HepG2 (cell line): ENCODE measurements around the gene PNP. TPM values are rescaled to one million over a fixed set of nuclear protein-coding genes. Genes with fewer than 3 reads are reported as not detected.

Experiments
- ATAC-seq: fragments of 200-7000 bp; cut with Tn5 transposase; 3 replicates; pipeline ENCODE4 v1.9.1; 2020; ENCODE audit warnings: mild to moderate bottlenecking, moderate library complexity
- BruUV-seq: library from RNA; stranded (reverse); fragments of 400-500 nt; replicated peaks from 2 replicates; lab custom pipeline; 2021; lab: Mats Ljungman, UMichigan
- CTCF ChIA-PET: fragments of 300-600 bp; formaldehyde crosslinking; extraction: SDS; loops from one replicate; lab custom pipeline; 2021; ENCODE audit warnings: low total read pairs, inconsistent platforms, low intra/inter-chr PET ratio; lab: Yijun Ruan, JAX
- POLR2A ChIA-PET: fragments of 350-600 bp; sonication (Branson Sonifier 250); formaldehyde crosslinking; loops from one replicate; lab custom pipeline; 2020; ENCODE audit warnings: antibody characterized with exemption, inconsistent platforms; lab: Yijun Ruan, JAX
- DNase-seq: peaks from one replicate; pipeline ENCODE4 v3.0.0-alpha.2; 2015; ENCODE audit warnings: low spot score
- FAIRE-seq: peaks from 3 replicates; lab custom pipeline; 2011; peaks lifted over from hg19 to GRCh38; lab: Jason Lieb, UNC
- H2AFZ ChIP-seq: one replicate; pipeline ENCODE4 v1.6.1; 2011; ENCODE audit warnings: low read length, inconsistent platforms
- H3K27ac ChIP-seq: fragments of 300-600 bp; 3 replicates; pipeline ENCODE4 v1.8.0; 2011; ENCODE audit warnings: mixed run types, mild to moderate bottlenecking, mixed read lengths, low read length, inconsistent platforms; ENCODE audit not compliant: insufficient read depth; ENCODE audit errors: extremely low read length
- H3K27me3 ChIP-seq, 2 experiments: fragments of 200-600 bp in 1 of 2; 2 replicates in 1 of 2; 3 replicates in 1 of 2; pipeline versions ENCODE4 v1.6.0 to v1.8.0; 2011; ENCODE audit warnings: low read length in 2 of 2, mild to moderate bottlenecking in 2 of 2, moderate library complexity in 2 of 2, inconsistent platforms in 1 of 2; ENCODE audit not compliant: insufficient read depth in 2 of 2, control insufficient read depth in 1 of 2
- H3K36me3 ChIP-seq, 2 experiments: fragments of 200-600 bp in 1 of 2; replicated peaks in 1 of 2; 2 replicates in 1 of 2; 3 replicates in 1 of 2; pipeline versions ENCODE4 v1.5.1 to v1.8.0; 2011; ENCODE audit warnings: low read length in 2 of 2, inconsistent platforms in 1 of 2; ENCODE audit not compliant: insufficient read depth in 2 of 2, control insufficient read depth in 1 of 2
- H3K4me1 ChIP-seq: 2 replicates; pipeline ENCODE4 v1.5.1; 2012; ENCODE audit warnings: low read length, inconsistent platforms; ENCODE audit not compliant: insufficient read depth
- H3K4me2 ChIP-seq: 2 replicates; pipeline ENCODE4 v1.6.0; 2011; ENCODE audit warnings: low read depth, low read length, inconsistent platforms
- H3K4me3 ChIP-seq, 3 experiments: fragments of 200-600 bp in 1 of 3; sonication (generic), shearing (Covaris generic) in 1 of 3; replicated peaks in 1 of 3; 2 replicates each; pipeline ENCODE4 v1.5.1; 2011 to 2016; ENCODE audit warnings: low read length in 3 of 3, inconsistent platforms in 2 of 3, low read depth in 2 of 3, mild to moderate bottlenecking in 2 of 3, control low read depth in 1 of 3, mixed read lengths in 1 of 3; ENCODE audit not compliant: insufficient read depth in 1 of 3
- H3K79me2 ChIP-seq: one replicate; pipeline ENCODE4 v1.6.1; 2011; ENCODE audit warnings: low read length, inconsistent platforms; ENCODE audit not compliant: insufficient read depth
- H3K9ac ChIP-seq: 2 replicates; pipeline ENCODE4 v1.6.0; 2011; ENCODE audit warnings: mild to moderate bottlenecking, low read depth, low read length, inconsistent platforms; ENCODE audit not compliant: insufficient read depth
- H3K9me3 ChIP-seq: 2 replicates; pipeline ENCODE4 v1.5.1; 2012; ENCODE audit warnings: mild to moderate bottlenecking, low read length
- H4K20me1 ChIP-seq: 2 replicates; pipeline ENCODE4 v1.6.0; 2011; ENCODE audit warnings: inconsistent platforms, mild to moderate bottlenecking, low read length, moderate library complexity; ENCODE audit not compliant: insufficient read depth
- BCL3 ChIP-seq: sonication (generic); formaldehyde crosslinking; IDR thresholded peaks from 2 replicates; pipeline ENCODE4 v1.5.1; 2020; ENCODE audit warnings: mild to moderate bottlenecking, missing genetic modification reagents, moderate library complexity
- FOSL1 ChIP-seq: sonication (generic); formaldehyde crosslinking; IDR thresholded peaks from 2 replicates; pipeline ENCODE4 v1.9.0; 2021; ENCODE audit warnings: missing genetic modification reagents, borderline replicate concordance
- FOXM1 ChIP-seq: sonication (generic); formaldehyde crosslinking; IDR thresholded peaks from 2 replicates; pipeline ENCODE4 v1.5.0; 2020; ENCODE audit warnings: missing genetic modification reagents
- HES4 ChIP-seq: sonication (generic); formaldehyde crosslinking; IDR thresholded peaks from 2 replicates; pipeline ENCODE4 v1.9.0; 2021; ENCODE audit warnings: mild to moderate bottlenecking, missing genetic modification reagents, borderline replicate concordance
- HNF1B ChIP-seq: sonication (generic); formaldehyde crosslinking; IDR thresholded peaks from 2 replicates; pipeline ENCODE4 v1.5.1; 2020; ENCODE audit warnings: mild to moderate bottlenecking, moderate library complexity, missing genetic modification reagents
- HOMEZ ChIP-seq: IDR thresholded peaks from 2 replicates; pipeline ENCODE4 v1.6.1; 2016; ENCODE audit warnings: low read depth
- HOXA7 ChIP-seq: sonication (generic); formaldehyde crosslinking; IDR thresholded peaks from 2 replicates; pipeline ENCODE4 v1.8.1; 2022; ENCODE audit warnings: mild to moderate bottlenecking, missing genetic modification reagents, moderate library complexity
- PPARG ChIP-seq: conservative IDR thresholded peaks from 2 replicates; pipeline ENCODE4 v1.6.1; 2016; ENCODE audit warnings: missing biosample characterization, missing genetic modification reagents
- SNAPC2 ChIP-seq: sonication (generic); formaldehyde crosslinking; IDR thresholded peaks from 2 replicates; pipeline ENCODE4 v1.8.1; 2022; ENCODE audit warnings: mild to moderate bottlenecking, missing genetic modification reagents
- SP2 ChIP-seq: sonication (generic); formaldehyde crosslinking; IDR thresholded peaks from 2 replicates; pipeline ENCODE4 v1.5.1; 2020; ENCODE audit warnings: mild to moderate bottlenecking, missing genetic modification reagents
- SRY ChIP-seq: sonication (generic); formaldehyde crosslinking; IDR thresholded peaks from 2 replicates; pipeline ENCODE4 v1.8.0; 2022; ENCODE audit warnings: mild to moderate bottlenecking, missing genetic modification reagents
- ZFYVE20 ChIP-seq: sonication (generic); formaldehyde crosslinking; IDR thresholded peaks from 2 replicates; pipeline ENCODE4 v1.8.0; 2023; ENCODE audit warnings: low read depth, mild to moderate bottlenecking, moderate library complexity, missing genetic modification reagents, borderline replicate concordance
- ZIK1 ChIP-seq: sonication (generic); formaldehyde crosslinking; IDR thresholded peaks from 2 replicates; pipeline ENCODE4 v1.5.0; 2020; ENCODE audit warnings: mild to moderate bottlenecking, low read depth, missing genetic modification reagents, borderline replicate concordance
- ZNF232 ChIP-seq: sonication (generic); formaldehyde crosslinking; IDR thresholded peaks from 2 replicates; pipeline ENCODE4 v1.4.0; 2020; ENCODE audit warnings: missing genetic modification reagents, borderline replicate concordance
- ZNF615 ChIP-seq: sonication (generic); formaldehyde crosslinking; IDR thresholded peaks from 2 replicates; pipeline ENCODE4 v1.5.0; 2020; ENCODE audit warnings: mild to moderate bottlenecking, missing genetic modification reagents, borderline replicate concordance
- WGBS: methylation state at CpG from one replicate; pipeline ENCODE4 v1.1.6; 2017; ENCODE audit warnings: low lambda C conversion rate; 5-methylcytosine and 5-hydroxymethylcytosine counted together
- in situ Hi-C: cut with HindIII; loops from 2 replicates; pipeline ENCODE4 v1.10.0; 2017; ENCODE audit warnings: low pct_unique_long_range_greater_than_20kb; ENCODE audit not compliant: extremely low pct_ligation_motif_present
- intact Hi-C: fragments of 100-400 bp; cut with micrococcal nuclease; formaldehyde crosslinking; loops from one replicate; pipeline ENCODE4 v1.10.0; 2022; ENCODE audit not compliant: unreplicated experiment
- polyA plus RNA-seq, 8 experiments: library from polyadenylated mRNA; depleted of rRNA in 3 of 8; stranded (reverse) in 7 of 8; unstranded in 1 of 8; fragments of >200 nt; fragmentation: Illumina TruSeq in 4 of 8; extraction: Trizol in 4 of 8; gene quantifications; 2 replicates each; pipeline versions ENCODE4 v1.2.1 to v1.2.3, GENCODE V29; 2011 to 2016; ENCODE audit warnings: low read depth in 4 of 8, missing spikeins in 1 of 8, mixed read lengths in 1 of 8; ENCODE audit not compliant: insufficient read depth in 1 of 8
- total RNA-seq, 5 experiments: library from RNA; depleted of rRNA; stranded (reverse); fragments of >200 nt; fragmentation: Illumina TruSeq; extraction: Trizol; gene quantifications; 2 replicates each; pipeline ENCODE4 v1.2.3, GENCODE V29; 2016; ENCODE audit warnings: low read depth in 1 of 5

The PNP gene
- total and polyA plus RNA-seq, 2 of the 13 experiments (the other 11 are each of a cell fraction or from before 2014, with no cell fraction given): 45.4 to 74.8 TPM

- TF ChIP-seq ZIK1 (CRISPR knock-in tag): peak; percentile 94; the same call in 1 of the 2 replicates
- TF ChIP-seq, all 625 proteins: peak for 369
Observed at GRCh38 chr14:20461225-20462141, 7.7 kb upstream of the PNP start, which contains the start of gene PIP4P1 (continued).

- POLR2A ChIA-PET: interaction anchor here (1.0 to 4.1 kb wide), 4 partner anchors 8 to 55 kb away, joined by 3 to 46 read pairs (median 19); partner anchors contain the start of genes APEX1, OSGEP, PIP4P1 and TEP1
- H3K4me2 ChIP-seq: peak overlapping the region; percentile 99
- no peaks in the 10 kb centered on the region for H3K27me3 ChIP-seq
- no TSS peak for BruUV-seq
- no peak overlapping the region for H2AFZ ChIP-seq
- in situ Hi-C loops (loop anchor here (10.0 to 25.0 kb wide), 3 partner anchors 132 to 506 kb away; partner anchors contain the start of genes CCNB1IP1 and PARP2), intact Hi-C loops (loop anchor here (1.0 kb wide), 3 partner anchors 8 to 213 kb away; partner anchors contain the start of genes PIP4P1 and TEP1)
- peaks cover 2 to 7% of the 10 kb centered on the region in 2 experiments; a peak in 2 of 5 replicates for H3K36me3 ChIP-seq
- H3K9ac ChIP-seq: peak overlapping the region; percentile 70; the same call in 1 of the 2 replicates
- ATAC-seq: peak; percentile 7
- DNase-seq: no peak
- 10% methylated on average over 16 of the region's 16 CpGs for WGBS
- no peak overlapping the region for H3K27ac ChIP-seq
- H3K79me2 ChIP-seq: peaks cover 17% of the 10 kb centered on the region
- no peaks in the 10 kb centered on the region for H4K20me1 ChIP-seq
- no peaks in the 10 kb centered on the region for H3K9me3 ChIP-seq
- H3K4me3 ChIP-seq: peak overlapping the region; percentile 54 to 93 (median 74)
- peaks cover 53% of the 10 kb centered on the region for H3K4me1 ChIP-seq
- FAIRE-seq: no peak
- CTCF ChIA-PET: no interaction called here
- TF ChIP-seq BCL3 (CRISPR knock-in tag) (0 out of 2 replicates have a peak, but pooled peaks have one; percentile 28), SRY (CRISPR knock-in tag) (no peak), FOXM1 (CRISPR knock-in tag) (no peak), HNF1B (CRISPR knock-in tag) (peak; percentile 65; the same call in 1 of the 2 replicates), ZNF615 (CRISPR knock-in tag) (0 out of 2 replicates have a peak, but pooled peaks have one; percentile 57), SP2 (CRISPR knock-in tag) (0 out of 2 replicates have a peak, but pooled peaks have one; percentile 32), HOXA7 (CRISPR knock-in tag) (no peak), SNAPC2 (no peak), ZFYVE20 (CRISPR knock-in tag) (no peak), ZNF232 (CRISPR knock-in tag) (0 out of 2 replicates have a peak, but pooled peaks have one; percentile 13), FOSL1 (CRISPR knock-in tag) (no peak), HOMEZ (no peak), HES4 (CRISPR knock-in tag) (0 out of 2 replicates have a peak, but pooled peaks have one; percentile 4), PPARG (CRISPR knock-in tag) (0 out of 2 replicates have a peak, but pooled peaks have one; percentile 7)
Observed at GRCh38 chr14:20468764-20469241, 403 bp upstream of the PNP start.
